HepG2 (cell line): ENCODE measurements around the gene SPON2.
A peak's percentile ranks its signal among the peaks of the same experiment; 100 is the strongest.

Source experiments
- HDAC6 ChIP-seq: fragments of 200-600 bp; sonication (generic); IDR thresholded peaks from 2 replicates; pipeline ENCODE4 v1.7.0; 2017; ENCODE audit warnings: mild to moderate bottlenecking, antibody characterized with exemption, low read length, low read depth
- RFX5 ChIP-seq: IDR thresholded peaks from 2 replicates; pipeline ENCODE4 v1.6.1; 2011; ENCODE audit warnings: low read depth, low read length, improper control_type of control experiment
- TARDBP ChIP-seq: sonication (generic); formaldehyde crosslinking; IDR thresholded peaks from 2 replicates; pipeline ENCODE4 v1.8.0; 2022; ENCODE audit warnings: mild to moderate bottlenecking, missing genetic modification reagents
- TF ChIP-seq, protein P1 (sequence below), 2 experiments: sonication (generic) in 1 of 2; formaldehyde crosslinking in 1 of 2; IDR thresholded peaks; 2 replicates each; pipeline versions ENCODE4 v1.4.0 to v1.6.1; 2018 to 2020; ENCODE audit warnings: missing genetic modification reagents in 2 of 2, borderline replicate concordance in 1 of 2, low read depth in 1 of 2, mild to moderate bottlenecking in 1 of 2, missing biosample characterization in 1 of 2

DNA sequence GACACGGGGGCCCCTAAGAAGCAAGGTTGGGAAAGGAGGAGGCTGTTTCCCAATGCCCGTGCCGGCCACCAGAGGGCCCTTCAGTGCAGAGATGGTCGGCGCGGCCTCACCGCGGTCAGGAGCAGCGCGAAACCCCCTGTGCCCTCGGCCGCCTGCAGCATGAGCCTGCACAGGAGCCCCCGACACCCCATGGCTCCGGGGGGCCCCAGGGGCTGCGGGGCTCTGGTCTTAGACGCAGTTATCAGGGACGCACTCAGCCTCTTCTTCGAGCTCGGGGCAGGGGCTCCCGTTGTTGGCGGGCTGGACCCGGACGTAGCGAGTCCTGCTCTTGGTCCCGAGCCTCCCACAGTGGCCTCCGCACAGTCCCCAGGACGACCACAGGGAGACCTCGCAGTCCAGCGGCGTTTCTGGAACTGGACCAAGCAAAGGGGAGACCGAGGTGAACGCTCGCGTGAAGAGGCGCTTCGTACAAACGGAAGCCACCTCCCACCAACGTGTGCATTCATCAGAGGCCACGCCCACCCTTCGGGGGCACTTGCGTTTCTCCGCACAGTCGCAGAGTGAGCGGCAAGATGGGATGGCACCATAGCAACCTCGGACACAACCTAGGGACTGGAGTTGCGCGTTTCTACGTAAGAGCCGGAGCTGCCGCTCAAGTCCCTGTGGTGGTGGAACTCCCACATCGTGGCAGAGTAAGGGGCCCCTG, 5.0 kb downstream of the SPON2 start:
- no peak for TF ChIP-seq TARDBP (CRISPR knock-in tag)
- no peak for TF ChIP-seq RFX5
- no peak for TF ChIP-seq HDAC6
- TF ChIP-seq, protein P1, sequence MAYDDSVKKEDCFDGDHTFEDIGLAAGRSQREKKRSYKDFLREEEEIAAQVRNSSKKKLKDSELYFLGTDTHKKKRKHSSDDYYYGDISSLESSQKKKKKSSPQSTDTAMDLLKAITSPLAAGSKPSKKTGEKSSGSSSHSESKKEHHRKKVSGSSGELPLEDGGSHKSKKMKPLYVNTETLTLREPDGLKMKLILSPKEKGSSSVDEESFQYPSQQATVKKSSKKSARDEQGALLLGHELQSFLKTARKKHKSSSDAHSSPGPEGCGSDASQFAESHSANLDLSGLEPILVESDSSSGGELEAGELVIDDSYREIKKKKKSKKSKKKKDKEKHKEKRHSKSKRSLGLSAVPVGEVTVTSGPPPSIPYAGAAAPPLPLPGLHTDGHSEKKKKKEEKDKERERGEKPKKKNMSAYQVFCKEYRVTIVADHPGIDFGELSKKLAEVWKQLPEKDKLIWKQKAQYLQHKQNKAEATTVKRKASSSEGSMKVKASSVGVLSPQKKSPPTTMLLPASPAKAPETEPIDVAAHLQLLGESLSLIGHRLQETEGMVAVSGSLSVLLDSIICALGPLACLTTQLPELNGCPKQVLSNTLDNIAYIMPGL (CRISPR knock-in tag; IDR thresholded peaks at IDR 0.05; ENCODE audit: borderline replicate concordance in 1 of 2, low read depth in 1 of 2), result peak; percentile 24 to 42; a peak in 1 of 4 replicates
